GM19468 (cell line): ENCODE measurements around the gene SLC35G1.

Source experiments
- ATAC-seq: cut with Tn5 transposase; IDR thresholded peaks from one replicate; pipeline ENCODE4 v1.9.1; 2021; ENCODE audit warnings: mild to moderate bottlenecking, moderate library complexity, moderate number of reproducible peaks; ENCODE audit not compliant: unreplicated experiment; ENCODE audit errors: extremely low read depth

SLC35G1 gene

DNA sequence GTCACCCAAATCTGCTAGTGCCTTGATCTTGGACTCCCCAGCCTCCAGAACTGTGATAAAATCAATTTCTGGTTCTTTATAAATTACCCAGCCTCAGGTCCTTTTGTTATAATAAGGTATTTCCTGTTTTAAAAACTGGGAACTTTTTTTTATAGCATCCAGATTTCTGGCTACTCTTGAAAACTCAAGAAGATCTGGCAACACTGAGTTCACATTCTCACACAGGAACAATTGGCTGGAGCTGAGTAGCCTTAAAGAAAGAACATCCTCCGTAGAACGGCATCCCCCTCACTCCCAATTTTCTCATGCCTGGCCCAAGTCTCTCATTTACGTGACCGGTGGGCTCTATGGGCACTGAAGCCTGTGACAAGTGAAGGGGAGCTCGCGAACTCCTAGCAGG lies 47.1 kb downstream of the SLC35G1 start:
- ATAC-seq = no peak

DNA sequence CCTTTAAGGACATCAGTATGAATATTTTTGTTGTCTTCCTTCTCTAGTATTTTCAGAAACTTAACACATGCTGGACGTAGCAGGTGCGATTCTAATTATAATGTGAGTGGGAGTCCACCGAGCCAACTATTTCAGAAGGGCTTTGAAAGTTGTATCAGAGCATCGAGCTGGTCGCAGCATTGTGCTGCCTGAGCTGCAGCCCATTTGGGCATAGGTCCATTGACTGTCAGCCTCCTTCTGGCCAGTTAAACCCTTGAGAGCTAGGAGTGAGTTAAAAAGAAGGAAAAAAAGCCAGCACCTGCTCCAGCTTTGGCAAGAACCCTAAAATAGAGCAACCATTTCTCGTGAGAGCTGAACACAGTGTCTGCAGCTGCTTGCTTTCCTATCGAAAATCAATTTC lies 47.8 kb downstream of the SLC35G1 start:
- no peak for ATAC-seq

DNA sequence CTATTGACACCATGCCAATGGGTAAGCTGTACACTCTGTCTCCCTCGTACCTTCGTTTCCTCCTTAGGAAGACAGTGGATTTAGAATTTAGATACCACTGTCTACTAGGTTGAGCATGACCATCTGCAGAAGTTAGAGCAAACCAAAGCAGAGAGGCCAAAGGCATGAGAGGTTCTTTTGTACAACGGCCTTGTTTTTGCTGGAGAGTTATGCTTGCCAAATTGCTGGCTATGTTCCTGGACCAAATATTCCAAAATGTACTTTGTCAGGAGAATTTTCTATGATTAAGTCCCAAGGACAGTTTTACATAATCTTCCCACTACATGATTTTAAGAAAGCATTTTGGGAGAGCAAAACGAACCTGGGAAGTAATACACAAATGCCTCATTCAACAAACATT lies 52.0 kb downstream of the SLC35G1 start:
- ATAC-seq = no peak

DNA sequence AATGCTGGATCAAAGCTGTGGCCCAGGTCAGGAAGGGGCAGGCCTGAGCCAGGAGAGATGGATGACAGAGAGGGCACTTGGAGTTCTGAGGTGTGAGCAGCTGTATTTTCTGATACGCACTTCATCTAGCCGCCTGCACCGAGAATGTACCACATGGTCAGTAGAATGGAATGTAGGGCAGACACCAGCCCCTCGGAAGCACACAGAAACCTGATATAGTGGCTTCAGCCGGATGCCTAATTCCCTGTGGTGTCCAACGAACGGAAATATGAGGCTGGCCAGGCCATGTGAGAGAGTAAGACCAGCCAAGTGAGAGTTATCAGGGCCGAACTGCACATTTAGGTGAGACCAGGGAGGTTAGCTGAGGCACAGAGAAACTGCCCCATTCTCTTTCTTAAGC lies 53.3 kb downstream of the SLC35G1 start:
- ATAC-seq = no peak

DNA sequence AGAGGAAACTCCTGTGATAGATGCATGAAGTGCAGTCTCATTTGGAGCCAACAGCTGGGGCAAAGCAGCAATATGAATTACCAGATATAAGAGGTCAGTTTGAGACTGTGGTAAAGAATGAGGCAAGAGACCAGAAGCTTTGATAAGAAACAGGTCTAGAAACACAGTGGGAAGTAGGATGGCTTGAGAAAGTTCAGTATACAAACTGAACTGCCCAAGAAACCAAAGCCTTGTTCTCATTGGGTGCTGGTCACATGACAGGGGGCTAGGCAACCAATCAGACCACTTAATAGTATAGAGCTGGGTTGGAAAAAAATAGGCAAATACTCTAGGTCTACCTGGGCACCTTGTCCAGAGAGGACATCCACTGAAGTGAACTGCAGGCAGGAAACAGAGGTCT lies 53.7 kb downstream of the SLC35G1 start:
- ATAC-seq = no peak

DNA sequence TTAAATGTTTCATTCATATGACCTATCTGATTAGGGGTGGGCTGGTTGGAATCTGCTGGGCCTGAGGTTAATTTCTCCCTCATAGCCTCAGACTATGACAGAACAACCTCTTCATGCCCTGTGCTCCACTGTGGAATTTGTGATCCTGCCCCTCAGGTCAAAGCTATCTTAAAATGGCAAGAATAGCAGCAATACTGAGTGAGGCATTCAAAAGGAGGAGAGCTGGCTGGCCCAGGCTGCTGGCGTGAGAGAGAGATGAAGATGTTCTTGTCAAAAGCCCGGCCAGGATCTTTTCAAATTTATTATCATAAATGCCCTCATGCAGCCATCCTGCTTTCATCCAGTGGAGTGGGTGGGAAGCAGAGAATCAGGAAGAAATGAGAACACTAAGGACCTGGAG lies 58.1 kb downstream of the SLC35G1 start:
- no peak for ATAC-seq
